Calu3 (cell line): ENCODE data around the gene SFXN1. TPM values are rescaled to one million over a fixed set of nuclear protein-coding genes. Genes with fewer than 3 reads are reported as not detected.

Source experiments
- BruUV-seq: library from RNA; stranded (reverse); fragments of 400-500 nt; replicated peaks from 2 replicates; lab custom pipeline; 2021; lab: Mats Ljungman, UMichigan
- CTCF ChIA-PET: fragments of 300-600 bp; sonication (Branson Sonifier 250); formaldehyde crosslinking; loops from one replicate; lab custom pipeline; 2022; ENCODE audit warnings: antibody characterized with exemption; lab: Charles Lee
- DNase-seq: peaks from one replicate; pipeline ENCODE4 v3.0.0; 2022
- H3K27ac Mint-ChIP-seq: one replicate; pipeline ENCODE4 v1.8.0; 2022; ENCODE audit warnings: mixed read lengths; ENCODE audit not compliant: unreplicated experiment
- H3K27me3 Mint-ChIP-seq: one replicate; pipeline ENCODE4 v1.8.0; 2022; ENCODE audit warnings: mixed read lengths; ENCODE audit not compliant: unreplicated experiment
- H3K36me3 Mint-ChIP-seq: one replicate; pipeline ENCODE4 v1.8.0; 2022; ENCODE audit warnings: mild to moderate bottlenecking, moderate library complexity, mixed read lengths; ENCODE audit not compliant: insufficient read depth, unreplicated experiment
- H3K4me1 Mint-ChIP-seq: one replicate; pipeline ENCODE4 v1.8.0; 2022; ENCODE audit warnings: mild to moderate bottlenecking, low read depth, mixed read lengths; ENCODE audit not compliant: unreplicated experiment
- H3K4me3 Mint-ChIP-seq: one replicate; pipeline ENCODE4 v1.8.0; 2022; ENCODE audit warnings: mild to moderate bottlenecking, low read depth, moderate library complexity, mixed read lengths; ENCODE audit not compliant: unreplicated experiment
- H3K9me3 Mint-ChIP-seq: one replicate; pipeline ENCODE4 v1.8.0; 2022; ENCODE audit warnings: low read depth, mixed read lengths; ENCODE audit not compliant: unreplicated experiment
- intact Hi-C: fragments of 100-400 bp; cut with micrococcal nuclease; formaldehyde crosslinking; loops from one replicate; pipeline ENCODE4 v1.10.0; 2022; ENCODE audit not compliant: unreplicated experiment
- total RNA-seq: library from RNA; stranded (reverse); gene quantifications from 2 replicates; pipeline ENCODE4 v1.2.3, GENCODE V29; 2022
- TF ChIP-seq, protein P1 (sequence below): fragments of 200-600 bp; IDR thresholded peaks from one replicate; pipeline ENCODE4 v1.8.0; 2022; ENCODE audit warnings: antibody characterized with exemption; ENCODE audit not compliant: unreplicated experiment

The SFXN1 gene
- total RNA-seq, 1 experiment from 2014 or later: 106 TPM

DNA sequence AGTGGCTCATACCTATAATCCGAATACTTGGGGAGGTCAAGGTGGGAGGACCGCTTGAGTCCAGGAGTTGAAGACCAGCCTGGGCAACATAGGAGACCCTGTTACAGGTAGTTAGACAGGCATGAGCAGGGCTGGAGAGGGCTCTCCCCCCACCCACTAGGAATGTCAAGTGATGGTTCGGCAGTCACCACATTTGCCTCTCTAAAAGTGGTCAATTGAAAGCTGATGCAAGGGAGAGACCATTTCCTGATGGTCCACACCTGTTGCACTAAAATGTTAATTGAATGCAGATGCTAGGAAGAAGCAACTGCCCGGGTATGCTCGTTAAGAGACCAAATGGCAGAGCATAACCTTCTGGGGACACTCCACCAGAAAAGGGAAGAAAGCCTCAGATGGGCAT lies 82.7 kb downstream of the SFXN1 start:
- Mint-ChIP-seq H3K4me1 (no peaks in the 10 kb centered on the region), H3K4me3 (no peak overlapping the region), H3K9me3 (no peaks in the 10 kb centered on the region), H3K27me3 (peaks cover 13% of the 10 kb centered on the region), H3K36me3 (no peaks in the 10 kb centered on the region), H3K27ac (no peak overlapping the region)
- intact Hi-C loops: no loop called here
- TF ChIP-seq, protein P1, sequence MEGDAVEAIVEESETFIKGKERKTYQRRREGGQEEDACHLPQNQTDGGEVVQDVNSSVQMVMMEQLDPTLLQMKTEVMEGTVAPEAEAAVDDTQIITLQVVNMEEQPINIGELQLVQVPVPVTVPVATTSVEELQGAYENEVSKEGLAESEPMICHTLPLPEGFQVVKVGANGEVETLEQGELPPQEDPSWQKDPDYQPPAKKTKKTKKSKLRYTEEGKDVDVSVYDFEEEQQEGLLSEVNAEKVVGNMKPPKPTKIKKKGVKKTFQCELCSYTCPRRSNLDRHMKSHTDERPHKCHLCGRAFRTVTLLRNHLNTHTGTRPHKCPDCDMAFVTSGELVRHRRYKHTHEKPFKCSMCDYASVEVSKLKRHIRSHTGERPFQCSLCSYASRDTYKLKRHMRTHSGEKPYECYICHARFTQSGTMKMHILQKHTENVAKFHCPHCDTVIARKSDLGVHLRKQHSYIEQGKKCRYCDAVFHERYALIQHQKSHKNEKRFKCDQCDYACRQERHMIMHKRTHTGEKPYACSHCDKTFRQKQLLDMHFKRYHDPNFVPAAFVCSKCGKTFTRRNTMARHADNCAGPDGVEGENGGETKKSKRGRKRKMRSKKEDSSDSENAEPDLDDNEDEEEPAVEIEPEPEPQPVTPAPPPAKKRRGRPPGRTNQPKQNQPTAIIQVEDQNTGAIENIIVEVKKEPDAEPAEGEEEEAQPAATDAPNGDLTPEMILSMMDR: no peak
- no TSS peak for BruUV-seq
- CTCF ChIA-PET: no interaction called here
- DNase-seq: no peak

DNA sequence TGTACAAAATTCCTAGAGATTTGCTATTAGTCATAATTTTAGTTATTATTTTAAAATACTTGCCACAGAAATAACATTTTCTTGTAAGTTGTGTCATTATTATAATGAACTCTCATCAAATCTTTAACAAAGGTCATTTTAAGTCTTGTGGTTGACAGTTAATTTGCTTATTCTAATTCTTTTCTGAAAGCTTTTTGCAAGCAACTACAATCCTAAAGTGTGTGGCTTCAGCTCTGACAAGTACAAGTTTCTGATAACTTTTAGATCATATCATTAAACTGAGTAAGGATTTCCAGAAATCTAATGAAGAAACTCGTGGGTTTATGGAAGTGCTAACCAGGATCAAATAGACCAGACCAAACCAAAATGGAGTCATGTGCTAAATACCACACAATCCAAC lies 86.4 kb downstream of the SFXN1 start:
- H3K9me3 Mint-ChIP-seq: peaks cover under 1% of the 10 kb centered on the region
- H3K36me3 Mint-ChIP-seq: no peaks in the 10 kb centered on the region
- no TSS peak for BruUV-seq
- peaks cover 19% of the 10 kb centered on the region for H3K27me3 Mint-ChIP-seq
- no peak overlapping the region for H3K4me3 Mint-ChIP-seq
- intact Hi-C loops: no loop called here
- H3K27ac Mint-ChIP-seq: no peak overlapping the region
- CTCF ChIA-PET: no interaction called here
- TF ChIP-seq, protein P1: no peak
- DNase-seq: no peak
- no peaks in the 10 kb centered on the region for H3K4me1 Mint-ChIP-seq

DNA sequence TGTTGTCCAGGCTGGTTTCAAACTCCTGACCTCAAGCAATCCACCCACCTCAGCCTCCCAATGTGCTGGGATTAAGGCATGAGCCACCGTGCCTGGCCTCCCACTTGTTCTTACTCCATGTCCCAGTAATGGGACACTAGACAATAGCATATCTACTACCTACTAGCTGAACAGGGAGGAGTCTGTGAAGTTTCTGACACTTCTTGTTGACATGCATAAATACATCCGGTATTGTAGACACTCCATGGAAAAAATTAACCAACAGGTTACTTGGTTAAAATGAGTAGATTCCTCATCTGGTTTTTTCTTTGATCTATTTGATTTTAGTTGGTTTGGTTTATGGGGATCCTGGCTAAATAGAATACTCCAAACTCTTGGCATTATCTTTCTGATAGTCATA lies 88.3 kb downstream of the SFXN1 start:
- TF ChIP-seq, protein P1: no peak
- DNase-seq: no peak
- Mint-ChIP-seq H3K4me3 (no peak overlapping the region), H3K27ac (no peak overlapping the region), H3K4me1 (no peaks in the 10 kb centered on the region), H3K27me3 (peaks cover 39% of the 10 kb centered on the region), H3K36me3 (no peaks in the 10 kb centered on the region), H3K9me3 (peaks cover 2% of the 10 kb centered on the region)
- BruUV-seq: no TSS peak
- intact Hi-C loops: no loop called here
- CTCF ChIA-PET: interaction anchor here (0.7 kb wide), 1 partner anchor 30 kb away, joined by 3 read pairs; no protein-coding TSS in a partner anchor

DNA sequence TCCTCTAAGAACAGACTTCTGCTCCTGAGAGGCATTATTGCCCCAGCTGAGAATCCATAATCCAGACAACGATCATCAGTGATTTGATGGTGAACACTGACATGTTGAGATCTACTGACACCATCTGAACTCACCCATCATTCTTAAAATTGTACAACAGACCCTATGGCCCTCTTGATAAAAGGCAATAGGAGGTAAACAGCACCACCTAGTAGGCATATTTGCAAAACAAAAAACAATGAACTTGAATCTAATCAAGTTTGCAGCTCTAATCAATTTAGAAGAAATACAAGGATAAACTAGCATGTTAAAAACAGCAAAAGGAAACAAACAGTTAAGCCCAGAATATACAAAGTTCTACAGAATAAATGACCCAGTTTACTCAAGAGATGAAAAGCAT lies 89.6 kb downstream of the SFXN1 start:
- no peak overlapping the region for H3K27ac Mint-ChIP-seq
- TF ChIP-seq, protein P1: no peak
- peaks cover 2% of the 10 kb centered on the region for H3K9me3 Mint-ChIP-seq
- H3K4me1 Mint-ChIP-seq: no peaks in the 10 kb centered on the region
- intact Hi-C loops: no loop called here
- DNase-seq: no peak
- no TSS peak for BruUV-seq
- H3K4me3 Mint-ChIP-seq: no peak overlapping the region
- no peaks in the 10 kb centered on the region for H3K36me3 Mint-ChIP-seq
- H3K27me3 Mint-ChIP-seq: peaks cover 35% of the 10 kb centered on the region
- CTCF ChIA-PET: interaction anchor here (0.7 kb wide), 1 partner anchor 14 kb away, joined by 3 read pairs; no protein-coding TSS in a partner anchor
